CD14-positive monocyte (primary cell): ENCODE results near the gene CD300A. TPM values are rescaled to one million over a fixed set of nuclear protein-coding genes. Genes with fewer than 3 reads are reported as not detected.

Source experiments
- DNase-seq, 3 donors: peaks; one replicate each; pipeline ENCODE4 v3.0.0-alpha.2; 2011 to 2022
- H2AFZ ChIP-seq: 2 replicates; pipeline ENCODE4 v1.6.0; 2012; ENCODE audit warnings: mild to moderate bottlenecking, low read depth, low read length, inconsistent platforms; ENCODE audit not compliant: insufficient read depth, poor library complexity, severe bottlenecking
- H3K27ac ChIP-seq, 2 donors: 1 replicate in 1 of 2; 2 replicates in 1 of 2; pipeline ENCODE4 v1.5.1; 2012 to 2013; ENCODE audit warnings: low read length in 2 of 2, control low read depth in 1 of 2, inconsistent platforms in 1 of 2, low read depth in 1 of 2, mild to moderate bottlenecking in 1 of 2
- H3K27me3 ChIP-seq, 2 donors: one replicate each; pipeline versions ENCODE4 v1.6.0 to v1.6.1; 2011 to 2013; ENCODE audit warnings: low read length in 2 of 2; ENCODE audit not compliant: control insufficient read depth in 2 of 2, insufficient read depth in 2 of 2
- H3K36me3 ChIP-seq, 2 donors: replicated peaks in 1 of 2; 1 replicate in 1 of 2; 2 replicates in 1 of 2; pipeline versions ENCODE4 v1.5.1 to v1.6.1; 2012 to 2013; ENCODE audit warnings: low read length in 2 of 2, control low read depth in 1 of 2, inconsistent platforms in 1 of 2, mild to moderate bottlenecking in 1 of 2; ENCODE audit not compliant: insufficient read depth in 2 of 2, control insufficient read depth in 1 of 2
- H3K4me1 ChIP-seq, 2 donors: 1 replicate in 1 of 2; 2 replicates in 1 of 2; pipeline versions ENCODE4 v1.5.1 to v1.6.1; 2012 to 2013; ENCODE audit warnings: low read length in 2 of 2, control low read depth in 1 of 2, inconsistent platforms in 1 of 2, mild to moderate bottlenecking in 1 of 2, moderate library complexity in 1 of 2; ENCODE audit not compliant: insufficient read depth in 2 of 2, control insufficient read depth in 1 of 2
- H3K4me2 ChIP-seq: replicated peaks from 2 replicates; pipeline ENCODE3; 2012; ENCODE audit warnings: low read length, moderate library complexity, mild to moderate bottlenecking; ENCODE audit not compliant: poor library complexity, severe bottlenecking; ENCODE audit errors: extremely low read depth
- H3K4me3 ChIP-seq, 3 experiments: fragments of 200-600 bp in 1 of 3; sonication (generic) in 1 of 3; replicated peaks in 1 of 3; 1 replicate in 2 of 3; 2 replicates in 1 of 3; pipeline ENCODE4 v1.5.1; 2011 to 2013; ENCODE audit warnings: low read length in 3 of 3, mild to moderate bottlenecking in 3 of 3, control low read depth in 2 of 3, low read depth in 2 of 3, inconsistent platforms in 1 of 3, moderate library complexity in 1 of 3
- H3K79me2 ChIP-seq: 2 replicates; pipeline ENCODE4 v1.6.0; 2012; ENCODE audit warnings: mild to moderate bottlenecking, control low read depth, inconsistent platforms, low read length, moderate library complexity; ENCODE audit not compliant: insufficient read depth
- H3K9ac ChIP-seq: 2 replicates; pipeline ENCODE4 v1.6.0; 2017; ENCODE audit warnings: low read length, mild to moderate bottlenecking; ENCODE audit not compliant: insufficient read depth, poor library complexity, severe bottlenecking
- H3K9me3 ChIP-seq, 2 donors: replicated peaks in 1 of 2; 1 replicate in 1 of 2; 2 replicates in 1 of 2; pipeline versions ENCODE4 v1.5.1 to v1.6.1; 2012 to 2013; ENCODE audit warnings: low read length in 2 of 2, control low read depth in 1 of 2; ENCODE audit not compliant: control insufficient read depth in 1 of 2, insufficient read depth in 1 of 2
- H4K20me1 ChIP-seq: 2 replicates; pipeline ENCODE4 v1.6.0; 2012; ENCODE audit warnings: mild to moderate bottlenecking, low read length, control low read depth, moderate library complexity; ENCODE audit not compliant: insufficient read depth
- H3K27ac Mint-ChIP-seq, 7 donors: one replicate each; pipeline ENCODE4 v1.8.0; 2020; ENCODE audit warnings: mild to moderate bottlenecking in 7 of 7, mixed read lengths in 7 of 7, moderate library complexity in 6 of 7, inconsistent platforms in 2 of 7
- H3K27me3 Mint-ChIP-seq, 3 donors: one replicate each; pipeline ENCODE4 v1.8.0; 2021 to 2022; ENCODE audit warnings: low read depth in 3 of 3, mild to moderate bottlenecking in 3 of 3, mixed read lengths in 3 of 3, moderate library complexity in 3 of 3, inconsistent platforms in 1 of 3
- H3K36me3 Mint-ChIP-seq, 2 donors: one replicate each; pipeline ENCODE4 v1.8.0; 2020; ENCODE audit warnings: mixed read lengths in 2 of 2, inconsistent platforms in 1 of 2, mild to moderate bottlenecking in 1 of 2
- H3K4me1 Mint-ChIP-seq: one replicate; pipeline ENCODE4 v1.8.0; 2020; ENCODE audit warnings: mild to moderate bottlenecking, mixed read lengths
- H3K4me3 Mint-ChIP-seq, 2 donors: one replicate each; pipeline ENCODE4 v1.8.0; 2020; ENCODE audit warnings: mild to moderate bottlenecking in 2 of 2, mixed read lengths in 2 of 2, moderate library complexity in 1 of 2
- H3K9me3 Mint-ChIP-seq, 7 donors: one replicate each; pipeline ENCODE4 v1.8.0; 2020 to 2022; ENCODE audit warnings: mixed read lengths in 7 of 7, mild to moderate bottlenecking in 6 of 7, moderate library complexity in 6 of 7, inconsistent platforms in 2 of 7
- WGBS: methylation state at CpG from one replicate; pipeline ENCODE4 v1.1.5; 2013; ENCODE audit warnings: missing lambda C conversion rate; ENCODE audit not compliant: insufficient coverage; 5-methylcytosine and 5-hydroxymethylcytosine counted together
- intact Hi-C, 2 donors: fragments of 100-400 bp; cut with micrococcal nuclease; formaldehyde crosslinking; loops; one replicate each; pipeline versions ENCODE4 v1.15.0 to v1.15.1; 2023
- polyA plus RNA-seq, 3 donors: library from polyadenylated mRNA; depleted of rRNA in 1 of 3; unstranded in 2 of 3; stranded (reverse) in 1 of 3; fragments of 300-500 nt in 2 of 3; fragments of >200 nt in 1 of 3; fragmentation: Illumina TruSeq in 2 of 3; gene quantifications; 1 replicate in 2 of 3; 2 replicates in 1 of 3; pipeline ENCODE4 v1.2.3, GENCODE V29; 2012 to 2021
- TF ChIP-seq, protein P1 (sequence below): fragments of 200-600 bp; IDR thresholded peaks from one replicate; pipeline ENCODE4 v1.8.0; 2022; ENCODE audit warnings: antibody characterized with exemption, mild to moderate bottlenecking

CD300A gene
- polyA plus RNA-seq, 3 donors, result 173 to 222 (median 212) TPM

DNA sequence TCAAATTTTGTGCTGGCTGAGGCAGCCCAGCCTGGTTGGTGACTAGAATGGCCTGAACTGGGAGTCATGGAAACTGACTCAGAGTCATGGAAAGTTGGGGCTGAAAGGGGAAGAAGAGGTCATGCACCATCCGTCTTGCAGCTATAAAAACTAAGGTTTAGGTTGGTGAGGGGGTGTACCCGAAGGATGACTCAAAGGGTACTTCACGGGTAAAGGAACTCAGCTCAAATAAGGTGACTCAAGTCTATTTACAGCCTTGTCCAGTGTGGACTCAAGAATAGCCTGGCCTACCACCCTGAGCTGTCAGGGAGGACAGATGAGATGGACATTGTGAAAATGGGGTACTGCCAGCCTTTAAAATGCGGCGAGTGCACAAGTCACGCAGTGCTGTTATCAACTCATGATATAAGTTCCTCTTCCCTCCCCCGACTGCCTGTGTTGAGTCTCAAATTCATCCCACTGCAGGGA, 46.2 kb downstream of the CD300A start:
- Histone ChIP-seq H3K9me3 (peaks cover 0 to 5% of the 10 kb centered on the region in 2 donors), H3K4me2 (peak overlapping the region; percentile 36), H3K79me2 (no peaks in the 10 kb centered on the region), H3K27me3 (no peaks in the 10 kb centered on the region), H2AFZ (no peak overlapping the region), H3K4me1 (peaks cover 21 to 35% of the 10 kb centered on the region in 2 donors), H3K4me3 (peak overlapping the region in 1 of 3 experiments; percentile 53), H4K20me1 (no peaks in the 10 kb centered on the region), H3K9ac (peak overlapping the region; percentile 64), H3K36me3 (no peaks in the 10 kb centered on the region), H3K27ac (peak overlapping the region; percentile 89 to 97)
- peak; percentile 97 to 100 (median 98) for DNase-seq
- H3K4me1 Mint-ChIP-seq, result peaks cover 41% of the 10 kb centered on the region
- TF ChIP-seq, protein P1, sequence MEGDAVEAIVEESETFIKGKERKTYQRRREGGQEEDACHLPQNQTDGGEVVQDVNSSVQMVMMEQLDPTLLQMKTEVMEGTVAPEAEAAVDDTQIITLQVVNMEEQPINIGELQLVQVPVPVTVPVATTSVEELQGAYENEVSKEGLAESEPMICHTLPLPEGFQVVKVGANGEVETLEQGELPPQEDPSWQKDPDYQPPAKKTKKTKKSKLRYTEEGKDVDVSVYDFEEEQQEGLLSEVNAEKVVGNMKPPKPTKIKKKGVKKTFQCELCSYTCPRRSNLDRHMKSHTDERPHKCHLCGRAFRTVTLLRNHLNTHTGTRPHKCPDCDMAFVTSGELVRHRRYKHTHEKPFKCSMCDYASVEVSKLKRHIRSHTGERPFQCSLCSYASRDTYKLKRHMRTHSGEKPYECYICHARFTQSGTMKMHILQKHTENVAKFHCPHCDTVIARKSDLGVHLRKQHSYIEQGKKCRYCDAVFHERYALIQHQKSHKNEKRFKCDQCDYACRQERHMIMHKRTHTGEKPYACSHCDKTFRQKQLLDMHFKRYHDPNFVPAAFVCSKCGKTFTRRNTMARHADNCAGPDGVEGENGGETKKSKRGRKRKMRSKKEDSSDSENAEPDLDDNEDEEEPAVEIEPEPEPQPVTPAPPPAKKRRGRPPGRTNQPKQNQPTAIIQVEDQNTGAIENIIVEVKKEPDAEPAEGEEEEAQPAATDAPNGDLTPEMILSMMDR, result no peak
- H3K4me3 Mint-ChIP-seq, result peak overlapping the region in 1 of 2 donors; percentile 79
- intact Hi-C loops, result loop anchor here in 1 of 2 donors (2.0 kb wide), 2 partner anchors 20 to 128 kb away; no protein-coding TSS in a partner anchor
- WGBS, result 0% methylated on average over 2 of the region's 7 CpGs
- peak overlapping the region; percentile 97 to 100 (median 99) for H3K27ac Mint-ChIP-seq
- H3K9me3 Mint-ChIP-seq, result peaks cover 14 to 22% (median 16%) of the 10 kb centered on the region in 7 donors
- peaks cover 38 to 39% of the 10 kb centered on the region in 2 donors for H3K36me3 Mint-ChIP-seq
- H3K27me3 Mint-ChIP-seq, result peaks cover 0 to 20% (median 9%) of the 10 kb centered on the region in 3 donors

DNA sequence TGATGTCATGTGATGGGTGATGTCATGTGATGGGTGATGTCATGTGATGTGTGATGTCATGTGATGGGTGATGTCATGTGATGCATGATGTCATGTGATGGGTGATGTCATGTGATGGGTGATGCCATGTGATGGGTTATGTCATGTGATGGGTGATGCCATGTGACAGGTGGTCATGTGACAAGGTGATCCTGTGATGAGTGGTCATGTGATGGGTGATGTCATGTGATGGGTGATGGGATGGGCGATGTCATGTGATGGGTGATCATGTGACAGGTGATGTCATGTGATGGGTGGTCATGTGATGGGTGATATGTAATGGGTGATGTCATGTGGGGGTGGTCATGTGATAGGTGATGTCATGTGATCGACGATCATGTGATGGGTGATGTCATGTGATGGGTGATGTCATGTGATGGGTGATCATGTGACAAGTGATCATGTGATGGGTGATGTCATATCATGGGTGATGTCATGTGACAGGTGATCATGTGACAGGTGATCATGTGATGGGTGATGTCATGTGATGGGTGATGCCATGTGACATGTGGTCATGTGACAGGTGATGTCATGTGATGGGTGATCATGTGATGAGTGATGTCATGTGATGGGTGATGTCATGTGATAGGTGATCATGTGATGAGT, 47.7 kb downstream of the CD300A start:
- Histone ChIP-seq H2AFZ (no peak overlapping the region), H3K4me1 (peaks cover 21 to 37% of the 10 kb centered on the region in 2 donors), H3K27ac (peak overlapping the region; percentile 77 to 97), H3K27me3 (no peaks in the 10 kb centered on the region), H3K9ac (no peak overlapping the region), H3K9me3 (peaks cover 0 to 5% of the 10 kb centered on the region in 2 donors), H4K20me1 (no peaks in the 10 kb centered on the region), H3K4me3 (no peak overlapping the region), H3K36me3 (no peaks in the 10 kb centered on the region), H3K4me2 (no peak overlapping the region), H3K79me2 (no peaks in the 10 kb centered on the region)
- Mint-ChIP-seq H3K27me3 (peaks cover 0 to 20% (median 9%) of the 10 kb centered on the region in 3 donors), H3K36me3 (peaks cover 42 to 44% of the 10 kb centered on the region in 2 donors), H3K4me1 (peaks cover 42% of the 10 kb centered on the region), H3K4me3 (peak overlapping the region in 1 of 2 donors; percentile 0), H3K9me3 (peaks cover 14 to 25% (median 22%) of the 10 kb centered on the region in 7 donors), H3K27ac (peak overlapping the region; percentile 97 to 100 (median 99))
- intact Hi-C loops, result loop anchor here (2.0 kb wide), 3 partner anchors 19 to 127 kb away; no protein-coding TSS in a partner anchor
- WGBS, result 76% methylated on average over 3 of the region's 3 CpGs
- TF ChIP-seq, protein P1, result no peak
- DNase-seq, result peak; percentile 39 to 93 (median 84)
